DND-41 (cell line): ENCODE results near the gene COL25A1.

Source experiments
- ATAC-seq: fragments of 200-7000 bp; cut with Tn5 transposase; 3 replicates; pipeline ENCODE4 v1.9.1; 2021; ENCODE audit warnings: low read depth; ENCODE audit not compliant: insufficient read depth
- DNase-seq: peaks from one replicate; pipeline ENCODE4 v3.0.0-alpha.2; 2020
- H2AFZ ChIP-seq: 2 replicates; pipeline ENCODE4 v1.6.0; 2012; ENCODE audit warnings: low read depth, low read length
- H3K27ac ChIP-seq: 2 replicates; pipeline ENCODE4 v1.5.1; 2012; ENCODE audit warnings: low read length, inconsistent platforms
- H3K27me3 ChIP-seq: fragments of 200-600 bp; sonication (generic); 2 replicates; pipeline ENCODE4 v1.6.0; 2012; ENCODE audit warnings: low read length, mild to moderate bottlenecking, inconsistent platforms; ENCODE audit not compliant: insufficient read depth, poor library complexity
- H3K36me3 ChIP-seq: 2 replicates; pipeline ENCODE4 v1.5.1; 2012; ENCODE audit warnings: low read length, inconsistent platforms; ENCODE audit not compliant: insufficient read depth
- H3K4me1 ChIP-seq: 2 replicates; pipeline ENCODE4 v1.5.1; 2012; ENCODE audit warnings: mild to moderate bottlenecking, low read length; ENCODE audit not compliant: insufficient read depth
- H3K4me2 ChIP-seq: 2 replicates; pipeline ENCODE4 v1.6.0; 2012; ENCODE audit warnings: mild to moderate bottlenecking, moderate library complexity, low read length, inconsistent platforms; ENCODE audit not compliant: insufficient read depth
- H3K4me3 ChIP-seq, 2 experiments: fragments of 200-600 bp in 1 of 2; shearing (Covaris generic) in 1 of 2; 2 replicates each; pipeline ENCODE4 v1.5.1; 2012 to 2016; ENCODE audit warnings: inconsistent platforms in 2 of 2, low read length in 2 of 2, mild to moderate bottlenecking in 2 of 2, low read depth in 1 of 2, moderate library complexity in 1 of 2
- H3K79me2 ChIP-seq: 2 replicates; pipeline ENCODE4 v1.6.0; 2012; ENCODE audit warnings: low read length, inconsistent platforms; ENCODE audit not compliant: insufficient read depth
- H3K9ac ChIP-seq: 2 replicates; pipeline ENCODE4 v1.6.0; 2012; ENCODE audit warnings: low read depth, mild to moderate bottlenecking, inconsistent platforms, low read length, moderate library complexity
- H3K9me3 ChIP-seq: 2 replicates; pipeline ENCODE4 v1.5.1; 2012; ENCODE audit warnings: low read length, moderate library complexity, mild to moderate bottlenecking, inconsistent platforms; ENCODE audit not compliant: insufficient read depth, severe bottlenecking
- H4K20me1 ChIP-seq: 2 replicates; pipeline ENCODE4 v1.6.0; 2012; ENCODE audit warnings: low read length; ENCODE audit not compliant: insufficient read depth
- CTCF ChIP-seq: IDR thresholded peaks from 2 replicates; pipeline ENCODE4 v1.5.1; 2012; ENCODE audit warnings: borderline replicate concordance, low read length, moderate library complexity, mild to moderate bottlenecking; ENCODE audit not compliant: poor library complexity, severe bottlenecking; ENCODE audit errors: extremely low read depth
- EZH2 ChIP-seq: IDR thresholded peaks from 3 replicates; pipeline ENCODE4 v1.6.1; 2012; ENCODE audit warnings: borderline replicate concordance, low read depth, mild to moderate bottlenecking, moderate library complexity, low read length, inconsistent platforms; ENCODE audit not compliant: severe bottlenecking

The COL25A1 gene

GRCh38 chr4:109020861-109021260 lies 281.6 kb downstream of the COL25A1 start:
- Histone ChIP-seq H3K79me2 (no peaks in the 10 kb centered on the region), H3K9me3 (peaks cover 16% of the 10 kb centered on the region), H3K27ac (no peak overlapping the region), H3K4me2 (no peak overlapping the region), H3K4me3 (no peak overlapping the region), H3K36me3 (no peaks in the 10 kb centered on the region), H3K9ac (no peak overlapping the region), H4K20me1 (no peaks in the 10 kb centered on the region), H2AFZ (no peak overlapping the region), H3K4me1 (no peaks in the 10 kb centered on the region), H3K27me3 (no peaks in the 10 kb centered on the region)
- no peak for DNase-seq
- ATAC-seq: no peak
- TF ChIP-seq EZH2 (no peak), CTCF (no peak)

GRCh38 chr4:109016200-109016599 lies 286.3 kb downstream of the COL25A1 start:
- Histone ChIP-seq H3K4me1 (no peaks in the 10 kb centered on the region), H3K4me2 (no peak overlapping the region), H3K9me3 (peaks cover 8% of the 10 kb centered on the region), H3K79me2 (no peaks in the 10 kb centered on the region), H4K20me1 (no peaks in the 10 kb centered on the region), H3K4me3 (no peak overlapping the region), H3K9ac (no peak overlapping the region), H3K27me3 (no peaks in the 10 kb centered on the region), H3K27ac (no peak overlapping the region), H3K36me3 (no peaks in the 10 kb centered on the region), H2AFZ (no peak overlapping the region)
- TF ChIP-seq EZH2: no peak
- no peak for TF ChIP-seq CTCF
- DNase-seq (no peak), ATAC-seq (no peak)

- Histone ChIP-seq H4K20me1 (no peaks in the 10 kb centered on the region), H3K79me2 (no peaks in the 10 kb centered on the region), H3K4me2 (no peak overlapping the region), H3K27me3 (no peaks in the 10 kb centered on the region), H3K36me3 (no peaks in the 10 kb centered on the region), H3K4me1 (peaks cover 2% of the 10 kb centered on the region), H3K4me3 (no peak overlapping the region), H3K9me3 (peaks cover 3% of the 10 kb centered on the region), H3K27ac (no peak overlapping the region), H2AFZ (no peak overlapping the region), H3K9ac (no peak overlapping the region)
- DNase-seq (no peak), ATAC-seq (no peak)
- TF ChIP-seq CTCF: no peak
- TF ChIP-seq EZH2: no peak
Measured at GRCh38 chr4:109015413-109015810, 287.0 kb downstream of the COL25A1 start.
